ENCODE measurements around the gene ARL13A.

The ARL13A gene

DNA sequence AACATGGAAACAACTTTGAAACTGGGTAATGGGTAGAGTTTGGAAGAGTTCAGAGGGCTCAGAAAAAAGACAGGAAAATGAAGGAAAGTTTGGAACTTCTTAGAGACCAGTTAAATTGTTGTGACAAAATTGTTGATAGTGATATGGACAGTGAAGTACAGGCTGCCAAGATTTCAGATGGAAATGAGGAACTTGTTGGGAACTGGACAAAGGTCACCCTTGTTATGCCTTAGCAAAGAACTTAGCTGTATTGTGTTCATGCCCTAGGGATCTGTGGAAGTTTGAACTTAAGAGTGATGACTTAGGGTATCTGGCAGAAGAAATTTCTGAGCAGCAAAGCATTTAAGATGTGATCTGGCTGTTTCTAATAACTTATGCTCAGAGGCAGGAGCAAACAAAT lies 5.1 kb upstream of the ARL13A start:
- Histone ChIP-seq H3K27me3 (ENCODE audit: low read length) (no peaks in the 10 kb centered on the region), H3K36me3 (ENCODE audit: low read length) (no peaks in the 10 kb centered on the region), H4K20me1 (ENCODE audit: low read depth, low read length) (no peaks in the 10 kb centered on the region), H3F3A (ENCODE audit: insufficient read depth) (no peaks in the 10 kb centered on the region), H3K9me3 (ENCODE audit: insufficient read depth, low read length) (no peaks in the 10 kb centered on the region), H3K9ac (ENCODE audit: low read length) (no peak overlapping the region), H2AFZ (ENCODE audit: low read depth, low read length, severe bottlenecking) (no peak overlapping the region), H3K27ac (ENCODE audit: low read depth, low read length) (no peak overlapping the region), H3K4me2 (ENCODE audit: low read depth, low read length, poor library complexity, severe bottlenecking) (no peak overlapping the region), H3K79me2 (ENCODE audit: insufficient read depth, low read length) (no peaks in the 10 kb centered on the region), H3K9me2 (replicated peaks; ENCODE audit: insufficient read depth, low read length) (no peaks in the 10 kb centered on the region), H3K4me3 (ENCODE audit: insufficient read depth, low read length, poor library complexity, severe bottlenecking) (no peak overlapping the region)
- TF ChIP-seq, protein P1, sequence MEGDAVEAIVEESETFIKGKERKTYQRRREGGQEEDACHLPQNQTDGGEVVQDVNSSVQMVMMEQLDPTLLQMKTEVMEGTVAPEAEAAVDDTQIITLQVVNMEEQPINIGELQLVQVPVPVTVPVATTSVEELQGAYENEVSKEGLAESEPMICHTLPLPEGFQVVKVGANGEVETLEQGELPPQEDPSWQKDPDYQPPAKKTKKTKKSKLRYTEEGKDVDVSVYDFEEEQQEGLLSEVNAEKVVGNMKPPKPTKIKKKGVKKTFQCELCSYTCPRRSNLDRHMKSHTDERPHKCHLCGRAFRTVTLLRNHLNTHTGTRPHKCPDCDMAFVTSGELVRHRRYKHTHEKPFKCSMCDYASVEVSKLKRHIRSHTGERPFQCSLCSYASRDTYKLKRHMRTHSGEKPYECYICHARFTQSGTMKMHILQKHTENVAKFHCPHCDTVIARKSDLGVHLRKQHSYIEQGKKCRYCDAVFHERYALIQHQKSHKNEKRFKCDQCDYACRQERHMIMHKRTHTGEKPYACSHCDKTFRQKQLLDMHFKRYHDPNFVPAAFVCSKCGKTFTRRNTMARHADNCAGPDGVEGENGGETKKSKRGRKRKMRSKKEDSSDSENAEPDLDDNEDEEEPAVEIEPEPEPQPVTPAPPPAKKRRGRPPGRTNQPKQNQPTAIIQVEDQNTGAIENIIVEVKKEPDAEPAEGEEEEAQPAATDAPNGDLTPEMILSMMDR (IDR thresholded peaks at IDR 0.05; ENCODE audit: insufficient read depth, low read length, poor library complexity, severe bottlenecking): no peak
- TF ChIP-seq EZH2phosphoT487 (conservative IDR thresholded peaks at IDR 0.05; ENCODE audit: low read length): no peak

DNA sequence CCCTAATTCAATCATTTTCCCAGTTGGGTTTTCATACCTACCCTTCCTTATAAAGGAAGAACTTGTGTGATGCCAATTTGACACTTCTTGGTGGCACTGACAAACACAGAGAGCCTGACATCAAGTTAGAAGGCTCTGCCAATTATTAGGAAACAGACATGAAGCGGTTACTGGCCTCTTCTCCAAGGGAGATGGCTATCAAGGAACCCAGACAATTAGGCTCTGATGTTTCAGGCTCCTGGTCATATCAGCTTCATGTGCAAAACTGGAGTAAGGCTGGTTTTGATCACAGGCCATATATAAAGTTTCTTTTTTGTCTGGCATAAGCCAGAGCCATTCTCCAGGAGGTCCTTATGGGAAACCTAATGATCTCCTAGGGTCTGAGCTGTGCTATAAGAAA lies 428 bp downstream of the ARL13A start:
- no peak overlapping the region for H2AFZ ChIP-seq (ENCODE audit: low read depth, low read length, severe bottlenecking)
- H3K79me2 ChIP-seq (ENCODE audit: insufficient read depth, low read length): no peaks in the 10 kb centered on the region
- no peaks in the 10 kb centered on the region for H3K27me3 ChIP-seq (ENCODE audit: low read length)
- H3K4me2 ChIP-seq (ENCODE audit: low read depth, low read length, poor library complexity, severe bottlenecking): no peak overlapping the region
- no peak overlapping the region for H3K9ac ChIP-seq (ENCODE audit: low read length)
- no peak for TF ChIP-seq EZH2phosphoT487 (conservative IDR thresholded peaks at IDR 0.05; ENCODE audit: low read length)
- TF ChIP-seq, protein P1 (IDR thresholded peaks at IDR 0.05; ENCODE audit: insufficient read depth, low read length, poor library complexity, severe bottlenecking): no peak
- H4K20me1 ChIP-seq (ENCODE audit: low read depth, low read length): no peaks in the 10 kb centered on the region
- no peaks in the 10 kb centered on the region for H3K36me3 ChIP-seq (ENCODE audit: low read length)
- no peak overlapping the region for H3K27ac ChIP-seq (ENCODE audit: low read depth, low read length)
- no peaks in the 10 kb centered on the region for H3K9me2 ChIP-seq (replicated peaks; ENCODE audit: insufficient read depth, low read length)
- no peaks in the 10 kb centered on the region for H3F3A ChIP-seq (ENCODE audit: insufficient read depth)
- no peak overlapping the region for H3K4me3 ChIP-seq (ENCODE audit: insufficient read depth, low read length, poor library complexity, severe bottlenecking)
- no peaks in the 10 kb centered on the region for H3K9me3 ChIP-seq (ENCODE audit: insufficient read depth, low read length)

DNA sequence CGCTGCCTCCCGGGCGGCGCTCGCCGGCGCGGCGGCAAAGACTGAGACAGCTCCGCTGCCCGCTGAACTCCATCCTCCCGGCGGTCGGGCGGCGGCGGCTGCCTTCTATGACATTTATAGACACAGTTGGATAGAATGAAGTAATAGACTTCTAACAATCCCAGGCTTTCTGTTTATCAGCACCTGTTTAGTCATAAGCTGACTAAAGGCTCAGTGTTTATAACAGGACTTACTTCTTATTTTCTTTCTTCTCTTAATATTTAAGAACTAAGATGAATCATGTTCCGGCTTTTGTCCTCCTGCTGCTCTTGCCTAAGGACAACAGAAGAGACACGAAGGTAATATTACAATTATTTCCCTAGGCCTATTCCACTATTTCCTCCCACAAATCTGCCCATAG lies 3.9 kb downstream of the ARL13A start:
- no peak overlapping the region for H3K9ac ChIP-seq (ENCODE audit: low read length)

More for the DNA sequence above, 3.9 kb downstream of the ARL13A start:
- Histone ChIP-seq H4K20me1 (ENCODE audit: low read depth, low read length) (no peaks in the 10 kb centered on the region), H3K4me2 (ENCODE audit: low read depth, low read length, poor library complexity, severe bottlenecking) (no peak overlapping the region), H3F3A (ENCODE audit: insufficient read depth) (no peaks in the 10 kb centered on the region), H3K36me3 (ENCODE audit: low read length) (no peaks in the 10 kb centered on the region), H3K79me2 (ENCODE audit: insufficient read depth, low read length) (no peaks in the 10 kb centered on the region), H3K4me3 (ENCODE audit: insufficient read depth, low read length, poor library complexity, severe bottlenecking) (no peak overlapping the region), H3K27ac (ENCODE audit: low read depth, low read length) (no peak overlapping the region), H3K27me3 (ENCODE audit: low read length) (no peaks in the 10 kb centered on the region), H3K9me2 (replicated peaks; ENCODE audit: insufficient read depth, low read length) (no peaks in the 10 kb centered on the region), H3K9me3 (ENCODE audit: insufficient read depth, low read length) (no peaks in the 10 kb centered on the region), H2AFZ (ENCODE audit: low read depth, low read length, severe bottlenecking) (no peak overlapping the region)
- TF ChIP-seq, protein P1 (IDR thresholded peaks at IDR 0.05; ENCODE audit: insufficient read depth, low read length, poor library complexity, severe bottlenecking): no peak
- no peak for TF ChIP-seq EZH2phosphoT487 (conservative IDR thresholded peaks at IDR 0.05; ENCODE audit: low read length)
